ENCODE results near the gene ZMAT3.
A peak's percentile ranks its signal among the peaks of the same experiment; 100 is the strongest.

The ZMAT3 gene

GRCh38 chr3:179073816-179074215, 2.2 kb upstream of the ZMAT3 start:
- DNase-seq (ENCODE audit: low read depth, low spot score): no peak
- ChIA-PET CTCF (interaction anchor here (1.5 kb wide), 1 partner anchor 248 kb away, joined by 7 read pairs; no protein-coding TSS in a partner anchor), POLR2A (interaction anchor here (0.7 kb wide), 1 partner anchor 25 kb away, joined by 5 read pairs; no protein-coding TSS in a partner anchor)
- TF ChIP-seq CTCF (IDR thresholded peaks at IDR 0.05; ENCODE audit: insufficient read depth, low read length, missing control alignments): no peak
- no peak overlapping the region for H3K4me3 ChIP-seq (ENCODE audit: low read depth, low read length)

GRCh38 chr3:179072100-179072438, 460 bp upstream of the ZMAT3 start:
- ChIA-PET CTCF (interaction anchor here (0.8 to 6.5 kb wide), 8 partner anchors 11 to 248 kb away, joined by 3 to 76 read pairs (median 12); no protein-coding TSS in a partner anchor), POLR2A (interaction anchor here (0.9 to 1.3 kb wide), 4 partner anchors 10 to 252 kb away, joined by 3 to 4 read pairs (median 3); no protein-coding TSS in a partner anchor)
- DNase-seq (ENCODE audit: low read depth, low spot score): no peak
- peak overlapping the region; percentile 92 for H3K4me3 ChIP-seq (ENCODE audit: low read depth, low read length)
- no peak for TF ChIP-seq CTCF (IDR thresholded peaks at IDR 0.05; ENCODE audit: insufficient read depth, low read length, missing control alignments)

- TF ChIP-seq CTCF (IDR thresholded peaks at IDR 0.05; ENCODE audit: insufficient read depth, low read length, missing control alignments): no peak
- POLR2A ChIA-PET: interaction anchor here (0.5 to 1.3 kb wide), 6 partner anchors 9 to 274 kb away, joined by 3 to 4 read pairs (median 3); no protein-coding TSS in a partner anchor
- DNase-seq (ENCODE audit: low read depth, low spot score): no peak
- CTCF ChIA-PET: interaction anchor here (0.9 to 6.5 kb wide), 9 partner anchors 12 to 250 kb away, joined by 3 to 76 read pairs (median 18); no protein-coding TSS in a partner anchor
- peak overlapping the region; percentile 92 for H3K4me3 ChIP-seq (ENCODE audit: low read depth, low read length)
Measured at GRCh38 chr3:179071027-179071322, 634 bp downstream of the ZMAT3 start.

GRCh38 chr3:179069762-179070390, 1.7 kb downstream of the ZMAT3 start:
- no peak for TF ChIP-seq CTCF (IDR thresholded peaks at IDR 0.05; ENCODE audit: insufficient read depth, low read length, missing control alignments)
- POLR2A ChIA-PET: no interaction called here
- peak overlapping the region; percentile 92 for H3K4me3 ChIP-seq (ENCODE audit: low read depth, low read length)
- CTCF ChIA-PET: interaction anchor here (0.6 to 6.5 kb wide), 17 partner anchors 9 to 634 kb away, joined by 3 to 76 read pairs (median 5); no protein-coding TSS in a partner anchor
- no peak for DNase-seq (ENCODE audit: low read depth, low spot score)

GRCh38 chr3:179068779-179069530, 2.7 kb downstream of the ZMAT3 start:
- TF ChIP-seq CTCF (IDR thresholded peaks at IDR 0.05; ENCODE audit: insufficient read depth, low read length, missing control alignments): peak; percentile 37
- POLR2A ChIA-PET: no interaction called here
- no peak for DNase-seq (ENCODE audit: low read depth, low spot score)
- CTCF ChIA-PET: interaction anchor here (0.6 to 6.5 kb wide), 24 partner anchors 9 to 633 kb away, joined by 3 to 76 read pairs (median 4); no protein-coding TSS in a partner anchor
- H3K4me3 ChIP-seq (ENCODE audit: low read depth, low read length): peak overlapping the region; percentile 92

- no peak for TF ChIP-seq CTCF (IDR thresholded peaks at IDR 0.05; ENCODE audit: insufficient read depth, low read length, missing control alignments)
- ChIA-PET POLR2A (no interaction called here), CTCF (interaction anchor here (0.8 to 6.5 kb wide), 11 partner anchors 17 to 253 kb away, joined by 3 to 76 read pairs (median 4); no protein-coding TSS in a partner anchor)
- H3K4me3 ChIP-seq (ENCODE audit: low read depth, low read length): no peak overlapping the region
- no peak for DNase-seq (ENCODE audit: low read depth, low spot score)
Measured at GRCh38 chr3:179067839-179068238, 3.8 kb downstream of the ZMAT3 start.
